Pulmonary artery endothelial cell (primary cell): ENCODE data around the gene MYADML2. TPM values are rescaled to one million over a fixed set of nuclear protein-coding genes. Genes with fewer than 3 reads are reported as not detected.

Experiments
- DNase-seq: peaks from one replicate; pipeline ENCODE4 v3.0.0-alpha.2; 2011; ENCODE audit warnings: low read depth, low spot score
- total RNA-seq: library from RNA; depleted of rRNA; stranded (reverse); fragments of >200 nt; gene quantifications from 2 replicates; pipeline ENCODE4 v1.2.3, GENCODE V29; 2014

MYADML2 gene
- total RNA-seq, 1 donor from 2014 or later, result not detected

DNA sequence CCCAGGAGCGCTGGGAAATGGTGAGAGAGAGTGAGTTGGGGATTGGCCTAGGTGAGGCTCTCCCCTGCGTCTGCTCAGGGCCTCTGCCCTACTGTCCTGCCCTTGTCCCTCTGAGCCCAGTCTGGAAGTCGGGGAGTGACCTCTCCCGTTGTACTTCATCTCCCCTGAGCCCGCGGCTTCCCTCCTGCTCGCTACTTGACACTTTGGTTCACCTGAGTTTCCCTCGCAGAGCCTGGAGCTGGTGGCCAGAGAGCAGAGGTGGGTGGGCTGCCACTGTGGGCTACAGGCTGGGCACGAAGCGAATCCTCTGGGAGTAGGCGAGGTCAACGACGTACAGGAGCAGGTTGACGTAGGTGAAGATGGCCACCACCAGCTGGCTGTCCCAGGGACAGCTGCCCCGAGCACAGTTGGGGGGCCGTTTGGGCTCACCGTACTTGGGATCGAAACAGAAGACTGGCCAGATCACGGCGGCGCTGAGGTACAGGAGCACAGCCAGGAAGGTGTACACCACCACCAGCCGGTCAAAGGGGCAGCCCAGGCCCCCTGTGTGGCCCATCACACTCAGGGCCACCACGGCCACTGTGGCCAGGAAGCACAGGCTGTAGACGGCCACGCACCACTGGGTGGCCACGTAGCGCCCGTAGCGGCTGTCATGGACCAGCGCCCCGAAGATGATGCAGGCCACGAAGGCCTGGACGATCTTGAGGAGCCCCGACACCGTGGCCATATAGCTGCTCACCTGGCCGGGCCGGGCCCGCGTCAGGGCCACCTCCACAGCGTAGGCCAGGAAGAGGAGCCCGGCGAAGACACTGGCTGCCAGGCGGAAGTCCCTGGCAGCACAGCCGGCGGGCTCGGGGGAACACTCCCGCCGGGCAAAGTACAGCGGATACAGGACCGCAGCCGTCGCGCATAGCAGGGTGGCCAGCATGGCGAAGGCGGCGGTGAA, 6.2 kb downstream of the MYADML2 start:
- no peak for DNase-seq

DNA sequence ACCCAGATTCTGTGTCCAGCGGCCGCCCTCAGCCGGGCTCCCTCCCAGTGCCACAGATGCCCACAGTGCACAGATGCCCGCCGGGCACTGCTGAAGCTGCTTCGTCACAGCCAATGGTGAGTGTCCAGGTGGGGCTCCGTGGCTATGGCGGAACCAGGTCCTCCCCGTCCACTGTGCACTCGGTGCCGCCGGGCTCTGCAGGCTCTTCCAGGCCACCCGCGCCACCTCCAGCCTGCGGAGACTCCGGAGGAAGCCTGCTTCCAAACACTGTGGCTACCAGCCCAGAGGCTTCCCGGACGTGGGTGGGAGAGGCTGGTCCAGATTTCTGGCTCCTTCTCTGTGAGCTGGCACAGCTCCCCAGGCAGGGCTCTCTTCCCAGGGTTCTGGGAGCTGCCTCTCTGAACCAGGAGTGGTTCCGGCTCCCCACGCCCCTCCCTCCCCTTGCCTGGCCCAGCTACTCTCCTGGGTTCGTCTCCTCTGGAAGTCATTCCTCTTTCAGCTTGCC, 7.1 kb downstream of the MYADML2 start:
- DNase-seq, result no peak

DNA sequence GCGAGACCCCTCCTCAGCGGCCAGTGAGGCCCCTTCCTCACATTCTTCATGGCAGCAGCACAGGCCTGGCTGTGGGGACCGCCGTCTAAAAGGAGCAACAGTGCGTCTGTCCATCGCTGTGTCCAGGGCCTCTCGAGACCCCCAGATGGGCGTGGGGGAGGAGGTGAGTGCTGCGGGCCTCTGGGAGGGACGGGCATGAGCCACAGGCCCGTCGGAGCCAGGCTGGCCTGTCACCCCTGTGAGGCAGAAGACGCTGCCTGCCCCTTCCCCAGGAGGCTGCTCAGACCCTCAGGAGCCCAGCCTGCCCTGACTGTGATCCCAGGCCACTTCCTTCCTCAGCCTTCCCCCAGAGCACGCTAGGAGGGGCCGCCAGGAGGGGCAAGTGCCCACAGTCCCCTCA, 7.8 kb downstream of the MYADML2 start:
- DNase-seq, result no peak

DNA sequence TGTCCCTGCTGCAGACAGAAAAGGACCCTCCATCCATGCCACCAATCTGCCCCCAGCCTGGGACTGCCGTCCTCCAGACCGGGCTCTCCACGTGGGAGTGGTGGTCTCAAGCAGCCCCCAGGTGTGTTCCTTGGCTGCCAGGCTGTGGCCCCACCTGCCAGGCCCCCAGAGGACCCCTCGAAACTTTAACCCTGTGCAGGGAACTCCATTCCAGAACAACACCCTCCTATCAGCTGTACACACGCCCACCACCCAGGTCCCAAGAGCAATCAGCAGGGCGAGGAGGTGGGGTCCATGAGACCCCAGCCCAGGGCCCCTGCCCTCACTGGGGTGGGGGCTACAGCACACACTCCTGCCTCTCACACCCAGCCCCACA, 11.3 kb downstream of the MYADML2 start:
- DNase-seq, result no peak

DNA sequence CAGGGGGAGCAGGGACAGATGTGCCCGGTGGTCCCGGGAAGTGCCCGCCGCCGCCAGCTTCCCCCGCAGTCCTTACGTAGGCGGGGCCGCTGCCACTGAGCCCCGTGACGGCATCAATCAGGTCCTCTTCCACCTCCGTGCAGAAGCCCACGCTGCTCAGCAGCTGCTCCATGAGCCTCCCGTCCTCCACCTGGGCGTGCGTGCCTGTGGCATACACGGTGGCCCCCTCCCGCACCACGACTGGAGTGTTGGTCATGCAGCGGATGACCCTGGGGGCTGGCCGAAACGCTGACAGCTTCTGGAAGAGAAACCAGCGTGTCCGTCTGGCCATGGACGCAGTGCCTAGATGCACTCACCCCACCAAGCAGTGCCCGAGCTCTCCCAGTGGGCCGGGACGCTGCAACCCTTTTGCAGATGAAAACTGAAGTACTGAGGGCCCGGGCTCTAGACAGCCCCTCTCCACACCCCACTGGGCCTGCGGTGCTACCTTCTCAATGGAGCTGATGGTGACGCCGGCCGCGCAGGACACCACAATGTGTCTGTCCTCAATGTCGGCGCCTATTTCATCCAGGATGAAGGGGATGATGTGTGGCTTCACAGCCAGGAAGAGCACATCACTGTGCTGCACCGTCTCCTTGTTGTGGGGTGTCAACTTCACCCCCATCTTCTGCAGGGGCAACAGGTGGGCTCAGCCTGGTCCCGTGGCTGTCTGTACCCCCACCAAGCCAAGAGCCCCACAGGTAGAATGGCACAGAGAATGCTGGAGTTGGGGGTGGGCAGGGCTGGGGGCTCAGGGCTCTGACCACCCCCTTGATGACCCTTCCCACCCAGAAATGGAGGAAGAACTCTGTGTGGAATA, 12.0 kb downstream of the MYADML2 start:
- DNase-seq, result no peak

DNA sequence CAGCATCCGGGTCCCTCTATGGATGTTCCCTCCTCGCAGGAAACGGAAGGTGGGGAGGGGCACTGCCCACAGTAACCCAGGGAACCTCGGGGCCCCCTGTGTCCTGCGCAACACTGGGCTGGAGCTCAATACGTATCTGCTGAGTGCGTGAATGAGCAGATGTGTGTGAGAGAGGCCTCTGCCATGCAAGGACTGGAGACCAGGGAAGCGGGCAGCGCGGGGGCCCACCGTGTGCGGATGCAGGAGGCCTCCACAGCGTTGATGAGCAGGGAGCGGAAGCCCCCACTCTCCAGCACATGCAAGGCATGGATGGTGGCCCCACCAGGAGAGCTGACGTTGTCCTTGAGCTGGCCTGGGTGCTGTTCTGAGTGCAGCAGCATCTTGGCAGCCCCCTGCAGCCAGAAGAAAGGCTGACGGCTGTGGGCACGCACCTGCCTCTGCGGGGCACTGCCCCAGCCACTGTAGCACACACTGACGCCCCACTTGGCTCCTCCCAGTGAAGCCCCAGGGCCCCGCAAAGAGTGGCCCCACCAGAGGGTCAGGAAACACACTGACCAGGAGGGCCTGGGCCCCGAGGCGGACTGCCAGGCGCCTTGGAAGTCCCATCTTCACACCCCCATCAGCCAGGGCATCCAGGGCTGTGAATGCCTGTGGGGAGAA, 12.8 kb downstream of the MYADML2 start:
- DNase-seq, result no peak

DNA sequence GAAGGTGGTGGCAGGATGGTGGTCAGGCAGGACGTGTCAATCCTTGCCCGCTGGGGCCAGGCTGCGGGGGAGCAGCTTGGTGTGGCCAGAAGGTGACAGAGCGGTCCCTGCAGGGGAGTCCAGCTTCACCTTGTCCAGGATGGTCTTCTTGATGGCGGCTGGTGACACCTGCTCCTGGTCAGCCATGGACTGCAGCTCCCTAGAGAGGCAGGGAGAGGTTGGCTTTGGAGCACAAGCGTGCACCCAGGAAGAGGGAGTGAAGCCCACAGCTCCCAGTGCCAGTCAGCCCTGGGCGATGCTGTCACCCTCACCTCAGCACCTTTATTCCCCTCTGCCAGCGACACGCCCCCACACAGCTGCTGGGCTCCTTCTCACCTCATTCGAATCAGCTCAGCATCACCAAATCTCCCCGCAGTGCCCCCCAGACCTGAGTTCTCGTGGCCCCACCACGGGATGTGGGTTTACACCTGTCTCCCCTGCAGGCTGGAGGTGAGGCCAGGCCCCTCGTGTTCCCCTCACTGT, 13.8 kb downstream of the MYADML2 start:
- no peak for DNase-seq

DNA sequence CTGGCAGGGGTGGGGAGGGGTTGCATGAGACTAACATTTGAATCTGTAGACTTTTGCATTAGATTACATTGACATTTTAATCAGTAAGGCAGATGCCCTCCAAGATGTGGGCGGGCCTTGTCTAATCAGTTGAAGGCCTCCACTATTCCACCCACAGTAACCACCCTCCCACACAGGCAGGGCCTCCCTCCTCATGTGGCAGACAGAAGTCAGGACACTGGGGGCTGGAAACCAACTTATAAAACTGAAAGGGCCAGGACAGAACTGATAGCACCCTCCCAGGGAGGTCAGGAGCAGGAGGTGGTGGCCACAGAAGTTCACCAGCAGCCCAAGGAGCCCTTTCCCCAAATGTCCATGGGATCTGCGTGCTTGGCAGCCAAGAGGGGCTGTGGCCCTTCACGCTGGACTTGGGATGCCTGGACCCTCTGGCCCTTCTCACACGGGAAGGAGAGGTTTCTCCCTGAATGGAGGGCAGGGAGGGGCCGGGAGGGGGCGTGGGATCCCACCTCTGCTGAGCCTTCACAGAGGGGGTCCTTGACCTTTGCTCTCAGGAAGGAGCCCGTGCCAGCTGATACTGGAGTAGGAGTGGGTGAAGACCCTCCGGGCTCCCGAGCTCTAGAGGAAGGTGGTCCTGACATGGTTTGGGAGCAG, 14.6 kb downstream of the MYADML2 start:
- no peak for DNase-seq

DNA sequence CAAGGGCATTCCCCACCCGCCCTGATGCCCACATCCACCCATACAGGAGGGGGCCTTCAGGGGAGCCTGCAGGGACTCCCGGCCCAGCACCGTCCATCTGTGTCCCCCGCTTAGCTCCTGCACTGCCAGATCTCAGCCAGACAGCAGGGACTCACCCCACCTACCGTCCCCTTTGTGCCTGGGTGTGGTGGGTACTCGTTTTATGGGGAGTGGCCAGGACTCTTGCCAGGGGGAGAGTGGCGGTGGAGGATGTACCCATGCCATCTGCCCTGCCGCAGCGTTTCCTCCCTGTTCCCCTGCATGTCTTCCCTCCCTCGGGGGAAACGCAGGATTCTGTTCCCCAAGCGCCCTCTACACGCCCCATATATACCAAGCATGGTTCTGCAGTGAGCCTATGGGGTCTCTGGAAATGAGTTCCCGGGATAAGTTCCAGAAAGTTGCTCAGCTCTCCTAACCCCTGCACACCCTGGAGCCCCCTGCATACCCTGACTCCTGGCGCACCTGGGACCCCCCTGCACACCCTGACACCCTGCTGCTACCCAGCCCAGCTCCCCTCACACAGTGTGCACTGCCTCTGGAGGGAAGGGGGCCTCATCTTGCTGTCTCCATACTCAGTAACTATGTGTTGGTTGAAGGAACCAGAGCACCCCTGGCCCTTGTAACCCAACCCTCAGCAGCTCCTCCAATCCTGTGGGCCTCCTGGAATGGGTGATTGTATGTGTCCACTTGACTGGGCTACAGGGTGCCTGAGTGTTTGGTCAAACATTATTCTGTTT, 15.3 kb downstream of the MYADML2 start:
- no peak for DNase-seq

DNA sequence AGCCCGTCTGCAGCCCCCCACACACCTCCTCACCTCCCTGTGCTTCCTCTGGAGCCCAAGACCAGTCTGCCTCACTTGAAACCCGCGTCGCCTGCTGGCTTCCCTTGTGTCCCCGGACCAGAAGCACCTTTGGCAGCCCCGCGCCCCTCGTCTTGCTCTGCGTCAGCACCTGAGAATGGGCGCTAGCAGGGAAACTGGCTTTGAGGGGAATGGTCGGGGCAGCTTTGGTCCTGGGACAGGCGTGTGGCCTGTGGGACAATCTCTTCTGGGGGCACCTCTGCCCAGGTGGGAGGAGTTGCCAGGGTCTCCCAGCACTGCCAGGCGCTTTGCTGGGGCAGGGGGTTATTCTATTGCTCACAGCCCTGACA, 15.9 kb downstream of the MYADML2 start:
- DNase-seq, result no peak

DNA sequence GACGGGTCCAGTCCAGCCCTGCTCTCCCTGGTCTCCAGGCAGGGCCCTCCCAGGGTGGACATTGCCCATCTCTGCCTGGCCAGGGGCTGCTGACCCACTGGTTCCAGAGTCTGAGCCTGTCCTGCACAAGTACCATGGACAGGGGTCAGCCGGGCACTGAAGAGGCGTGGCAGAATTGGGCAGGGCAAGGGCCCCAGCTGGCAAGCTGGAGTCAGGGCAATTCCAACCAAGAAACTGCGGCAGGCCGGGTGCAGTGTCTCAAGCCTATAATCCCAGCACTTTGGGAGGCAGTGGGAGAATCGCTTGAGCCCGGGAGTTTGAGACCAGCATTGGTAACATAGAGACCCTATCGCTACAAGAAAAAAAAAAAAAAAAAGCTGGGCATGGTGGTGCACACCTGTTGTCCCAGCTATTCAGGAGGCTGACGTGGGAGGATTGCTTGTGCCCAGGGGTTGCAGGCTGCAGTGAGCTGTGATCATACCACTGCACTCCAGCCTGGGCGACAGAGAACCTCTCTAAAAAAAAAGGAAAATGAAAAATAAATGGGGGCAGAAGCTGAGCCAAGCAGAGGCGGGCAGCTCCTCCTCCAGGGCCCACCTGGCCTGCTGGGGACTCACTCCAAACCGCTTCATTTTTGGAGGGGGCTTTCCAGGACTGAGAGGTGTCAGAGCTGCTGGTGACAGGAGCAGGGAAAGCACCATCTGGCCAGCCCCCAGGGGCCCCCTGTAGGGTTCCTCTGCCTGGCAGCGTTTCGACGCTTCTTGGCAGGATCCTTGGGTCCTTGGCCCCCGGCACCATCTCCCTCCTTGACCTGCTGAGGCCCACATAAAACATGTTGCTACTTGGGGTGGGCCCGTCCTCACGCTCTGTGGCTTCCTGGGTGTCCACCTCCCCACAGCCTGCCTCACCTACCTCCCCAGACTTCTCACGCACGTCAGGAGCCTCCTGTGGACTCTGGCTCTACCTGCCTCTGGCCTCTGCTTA, 16.6 kb downstream of the MYADML2 start:
- no peak for DNase-seq

DNA sequence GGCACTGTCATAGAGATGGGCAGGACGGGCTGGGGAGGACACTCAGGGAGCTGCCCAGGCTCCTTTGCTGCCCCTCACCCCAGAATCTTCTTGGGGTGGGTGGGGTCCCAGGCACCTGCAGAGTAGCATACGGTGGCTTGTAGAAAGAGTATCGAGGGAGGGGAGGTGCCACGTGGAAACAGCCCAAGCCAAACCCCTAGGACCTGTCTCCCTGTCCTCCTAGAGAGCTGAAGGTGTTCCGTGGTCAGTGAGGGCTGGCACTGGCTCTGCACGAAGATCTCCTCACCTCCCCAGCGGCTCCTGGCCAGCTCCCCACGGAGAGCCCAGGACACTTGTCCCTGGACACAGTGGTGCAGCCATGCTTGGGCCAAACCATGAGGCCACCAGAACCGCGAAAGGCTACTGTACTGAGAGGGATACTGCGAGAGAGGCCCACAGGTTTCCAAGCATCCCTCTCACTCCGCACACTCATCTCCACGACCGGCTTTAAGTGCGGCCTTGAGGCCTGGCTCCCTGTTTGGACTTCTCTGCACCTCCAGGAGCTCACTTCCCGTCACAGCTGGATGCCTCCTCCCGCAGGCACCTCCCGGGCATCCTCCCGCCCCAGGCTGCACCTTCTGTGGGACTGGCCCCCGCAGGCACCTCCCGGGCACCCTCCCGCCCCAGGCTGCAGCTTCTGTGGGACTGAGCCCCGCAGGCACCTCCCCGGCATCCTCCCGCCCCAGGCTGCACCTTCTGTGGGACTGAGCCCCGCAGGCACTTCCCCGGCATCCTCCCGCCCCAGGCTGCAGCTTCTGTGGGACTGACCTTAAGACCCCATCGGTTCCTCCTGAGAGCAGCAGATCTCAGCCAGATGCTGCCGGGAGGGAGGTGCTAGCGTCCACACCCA, 17.5 kb downstream of the MYADML2 start:
- no peak for DNase-seq

DNA sequence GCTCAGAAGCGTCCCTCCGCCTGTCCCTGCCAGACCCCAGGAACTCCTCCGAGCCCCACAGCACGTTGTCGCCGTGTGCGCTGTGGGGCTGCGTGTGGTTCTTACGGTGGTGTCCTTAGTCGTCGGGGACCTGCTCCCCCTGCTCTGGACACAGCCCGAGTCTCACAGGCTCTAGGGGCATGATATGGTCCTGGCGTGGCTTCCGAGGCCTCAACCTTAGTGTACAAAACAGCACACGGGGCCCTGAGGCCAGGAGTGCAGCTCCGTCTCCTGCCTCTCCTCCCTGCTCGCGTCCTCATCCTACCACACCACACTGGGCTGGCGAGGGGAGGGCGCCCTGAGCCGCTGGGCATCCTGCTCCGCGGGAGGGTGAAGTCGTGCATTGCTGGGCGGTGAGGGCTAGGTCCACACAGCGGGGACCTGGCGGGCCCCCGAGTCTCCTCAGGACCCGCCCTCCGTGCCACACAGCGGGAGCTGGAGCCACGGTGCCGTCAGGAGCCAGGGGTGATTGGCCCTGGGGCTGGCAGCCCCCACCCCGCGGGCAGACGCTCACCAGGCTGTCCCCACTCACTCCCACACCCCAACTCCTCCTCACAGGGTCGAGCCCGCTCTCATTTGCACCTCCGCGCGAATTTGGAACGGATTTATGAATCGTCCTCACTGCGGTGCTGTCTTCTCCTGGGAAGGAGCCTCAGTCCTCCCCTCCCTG, 18.3 kb downstream of the MYADML2 start:
- DNase-seq, result no peak

DNA sequence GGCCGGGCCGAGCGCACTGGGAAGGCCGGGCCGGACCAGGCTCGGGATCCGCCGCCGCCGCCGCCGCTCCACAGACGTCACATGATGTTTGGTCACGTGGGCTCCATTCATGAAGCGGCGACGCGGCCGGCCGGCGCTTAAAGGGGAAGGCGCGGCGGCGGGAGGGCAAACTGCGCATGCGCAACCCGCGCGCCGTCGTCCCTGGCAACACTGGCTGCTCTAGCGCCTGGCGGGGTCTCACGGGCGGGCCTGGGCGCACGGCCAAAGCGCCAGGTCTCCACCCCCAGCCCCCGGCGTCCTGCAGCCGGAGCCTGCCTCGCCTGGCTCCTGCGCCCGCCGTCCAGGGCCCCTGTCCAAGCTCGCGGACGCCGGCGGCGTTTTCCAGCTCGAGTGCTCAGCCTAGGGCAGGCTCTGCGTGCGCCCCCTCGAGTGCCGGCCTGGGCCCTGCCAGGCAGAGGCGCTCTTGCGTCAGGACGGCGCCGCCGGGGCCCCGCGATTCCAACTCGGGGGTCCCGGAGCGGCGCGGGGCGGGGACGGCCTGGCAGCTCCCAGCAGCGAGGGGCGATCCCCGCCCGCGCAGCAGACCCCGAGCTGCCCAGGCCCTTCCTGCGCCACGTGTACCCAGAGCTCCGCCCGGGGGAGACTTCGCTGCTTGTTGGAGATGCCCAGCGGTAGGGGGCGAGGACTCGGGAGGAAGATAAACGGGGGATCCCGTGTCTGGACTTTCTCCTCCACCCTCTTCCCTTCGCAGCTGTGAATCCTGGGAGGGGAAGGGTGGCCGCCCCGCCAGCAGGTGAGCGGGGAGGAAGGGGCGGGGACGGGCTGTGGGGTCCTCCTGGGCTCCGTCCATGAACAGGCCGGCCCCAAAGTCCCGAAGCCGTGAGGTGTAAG, 19.1 kb downstream of the MYADML2 start, which contains the start of gene MAFG:
Gene MAFG (minus strand): TSS at position 83 of the 891 bp plus-strand sequence. CDS start 4,550 bp downstream, outside the sequence.
- peak; percentile 69 for DNase-seq

DNA sequence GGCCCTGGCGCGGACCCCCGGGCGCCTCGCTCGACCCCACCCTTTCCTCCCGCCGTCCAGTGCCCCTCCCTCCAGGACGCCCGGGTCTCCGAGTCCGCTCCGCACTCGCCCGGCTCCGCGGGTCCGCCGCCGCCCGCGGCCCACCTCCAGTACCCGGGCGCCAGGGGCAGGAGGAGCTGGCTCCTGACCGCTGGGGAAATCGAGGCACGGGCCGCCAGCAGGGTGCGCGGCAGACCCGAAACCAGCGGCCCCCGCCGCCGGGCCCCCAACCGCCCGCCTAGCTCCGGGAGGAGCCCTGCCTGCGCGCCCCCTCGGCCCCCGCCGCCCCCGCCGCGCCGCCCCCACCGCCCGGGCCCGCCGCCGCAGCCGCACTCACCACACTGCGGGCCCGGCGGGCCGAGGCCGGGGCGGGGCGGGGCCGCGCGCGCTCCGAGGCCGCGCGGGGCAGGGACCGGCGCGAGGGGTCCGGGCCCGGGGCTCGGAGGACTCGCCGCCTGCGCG, 19.8 kb downstream of the MYADML2 start:
- DNase-seq, result no peak
